K562 (cell line): ENCODE results near the gene IGF1R.
A peak's percentile ranks its signal among the peaks of the same experiment; 100 is the strongest.

Experiments used
- BRCA1 ChIP-seq, 2 experiments: fragments of 450-650 bp in 1 of 2; sonication (generic) in 1 of 2; formaldehyde crosslinking in 1 of 2; IDR thresholded peaks; 2 replicates each; pipeline versions ENCODE4 v1.5.0 to v1.6.1; 2017 to 2020; ENCODE audit warnings: mild to moderate bottlenecking in 1 of 2, missing genetic modification reagents in 1 of 2
- CEBPG ChIP-seq, 3 experiments: fragments of 200-800 bp in 1 of 3; sonication (Bioruptor generic) in 1 of 3; sonication (generic) in 1 of 3; formaldehyde crosslinking in 1 of 3; IDR thresholded peaks in 2 of 3; conservative IDR thresholded peaks in 1 of 3; 2 replicates each; pipeline versions ENCODE4 v1.6.1 to v1.8.0; 2016 to 2022; ENCODE audit warnings: missing compliant biosample characterization in 2 of 3, missing genetic modification characterization in 2 of 3, mild to moderate bottlenecking in 1 of 3, missing genetic modification reagents in 1 of 3
- CREB3L1 ChIP-seq: fragments of 450-650 bp; IDR thresholded peaks from 2 replicates; pipeline ENCODE4 v1.6.1; 2014; ENCODE audit warnings: low read depth, mild to moderate bottlenecking, moderate library complexity, borderline replicate concordance
- CTCF ChIP-seq, 3 experiments: IDR thresholded peaks in 2 of 3; conservative IDR thresholded peaks in 1 of 3; 2 replicates each; pipeline ENCODE4 v1.5.1; 2011 to 2012; ENCODE audit warnings: low read length in 3 of 3, mild to moderate bottlenecking in 3 of 3, control low read depth in 2 of 3, improper control_type of control experiment in 1 of 3, inconsistent platforms in 1 of 3, low read depth in 1 of 3, mixed read lengths in 1 of 3, moderate library complexity in 1 of 3; ENCODE audit not compliant: insufficient read depth in 2 of 3
- EP400 ChIP-seq: fragments of 450-650 bp; IDR thresholded peaks from 2 replicates; pipeline ENCODE4 v1.6.1; 2017; ENCODE audit warnings: antibody characterized with exemption, mild to moderate bottlenecking, moderate library complexity
- POLR2AphosphoS5 ChIP-seq: IDR thresholded peaks from 2 replicates; pipeline ENCODE4 v1.6.1; 2011; ENCODE audit warnings: mild to moderate bottlenecking, low read depth, low read length, moderate library complexity; ENCODE audit not compliant: control insufficient read depth, insufficient read depth
- RBM22 ChIP-seq: fragments of 200-400 bp; formaldehyde crosslinking; IDR thresholded peaks from 2 replicates; pipeline ENCODE4 v1.6.1; 2018; ENCODE audit warnings: low read length, low read depth; ENCODE audit not compliant: poor library complexity, severe bottlenecking
- TARDBP ChIP-seq: fragments of 450-650 bp; IDR thresholded peaks from 2 replicates; pipeline ENCODE4 v1.6.1; 2016
- TSHZ1 ChIP-seq: fragments of 250-450 bp; sonication (Bioruptor Pico); IDR thresholded peaks from 2 replicates; pipeline ENCODE4 v1.4.0; 2020; ENCODE audit warnings: mild to moderate bottlenecking, moderate library complexity
- VEZF1 ChIP-seq: fragments of 200-800 bp; sonication (Bioruptor generic); IDR thresholded peaks from 2 replicates; pipeline ENCODE4 v1.6.1; 2017; ENCODE audit warnings: missing genetic modification characterization, missing compliant biosample characterization
- ZBTB1 ChIP-seq: sonication (generic); formaldehyde crosslinking; IDR thresholded peaks from 2 replicates; pipeline ENCODE4 v1.8.1; 2023; ENCODE audit warnings: missing genetic modification reagents, low read depth, mild to moderate bottlenecking, borderline replicate concordance

GRCh38 chr15:98983334-98983733 is 335.0 kb downstream of the IGF1R start:
- TF ChIP-seq POLR2AphosphoS5, result no peak
- no peak for TF ChIP-seq EP400
- no peak for TF ChIP-seq VEZF1 (CRISPR knock-in tag)
- TF ChIP-seq CTCF (IDR thresholded peaks at IDR 0.05 in 2 of 3, conservative IDR thresholded peaks at IDR 0.05 in 1 of 3; ENCODE audit: insufficient read depth in 2 of 3, low read depth in 1 of 3, low read length in 3 of 3), result no peak
- TF ChIP-seq CREB3L1, result no peak
- TF ChIP-seq ZBTB1, result no peak
- no peak for TF ChIP-seq TARDBP
- TF ChIP-seq CEBPG (CRISPR knock-in tag; IDR thresholded peaks at IDR 0.05), result peak; percentile 32; the same call in 1 of the 2 replicates
- peak; percentile 86 to 88 for TF ChIP-seq CEBPG (tag; conservative IDR thresholded peaks at IDR 0.05 in 1 of 2, IDR thresholded peaks at IDR 0.05 in 1 of 2)
- TF ChIP-seq TSHZ1 (CRISPR knock-in tag), result no peak
- TF ChIP-seq BRCA1 (IDR thresholded peaks at IDR 0.05), result no peak
- no peak for TF ChIP-seq BRCA1 (CRISPR knock-in tag; IDR thresholded peaks at IDR 0.05)
- no peak for TF ChIP-seq RBM22
